ENCODE measurements around the gene CABCOCO1. TPM values are rescaled to one million over a fixed set of nuclear protein-coding genes. Genes with fewer than 3 reads are reported as not detected.

The CABCOCO1 gene
- polyA plus RNA-seq, 1 experiment: 2.4 TPM

GRCh38 chr10:61778137-61778536, 115.4 kb downstream of the CABCOCO1 start:
- TF ChIP-seq CTCF (IDR thresholded peaks at IDR 0.05; ENCODE audit: insufficient read depth, low read depth, low read length): no peak
- no peaks in the 10 kb centered on the region for H3K36me3 ChIP-seq (ENCODE audit: control insufficient read depth, insufficient read depth, low read length)
- no peak overlapping the region for H3K4me3 ChIP-seq (ENCODE audit: low read depth, low read length)
- no peak for DNase-seq (ENCODE audit: low read depth)
- no peaks in the 10 kb centered on the region for H3K27me3 ChIP-seq (ENCODE audit: control insufficient read depth, insufficient read depth, low read length)
- POLR2A ChIA-PET: no interaction called here
- CTCF ChIA-PET: no interaction called here

GRCh38 chr10:61779276-61779675, 116.5 kb downstream of the CABCOCO1 start:
- CTCF ChIA-PET: interaction anchor here (1.7 kb wide), 1 partner anchor 28 kb away, joined by 4 read pairs; no protein-coding TSS in a partner anchor
- POLR2A ChIA-PET: no interaction called here

GRCh38 chr10:61779950-61780659, 117.4 kb downstream of the CABCOCO1 start:
- DNase-seq (ENCODE audit: low read depth): peak; percentile 64
- H3K27me3 ChIP-seq (ENCODE audit: control insufficient read depth, insufficient read depth, low read length): no peaks in the 10 kb centered on the region
- TF ChIP-seq CTCF (IDR thresholded peaks at IDR 0.05; ENCODE audit: insufficient read depth, low read depth, low read length): no peak
- H3K36me3 ChIP-seq (ENCODE audit: control insufficient read depth, insufficient read depth, low read length): no peaks in the 10 kb centered on the region
- ChIA-PET POLR2A (no interaction called here), CTCF (interaction anchor here (0.6 to 1.7 kb wide), 2 partner anchors 9 to 29 kb away, joined by 3 to 4 read pairs; no protein-coding TSS in a partner anchor)
- no peak overlapping the region for H3K4me3 ChIP-seq (ENCODE audit: low read depth, low read length)

More at GRCh38 chr10:61779276-61779675, 116.5 kb downstream of the CABCOCO1 start:
- DNase-seq (ENCODE audit: low read depth): no peak
- no peak for TF ChIP-seq CTCF (IDR thresholded peaks at IDR 0.05; ENCODE audit: insufficient read depth, low read depth, low read length)
- H3K27me3 ChIP-seq (ENCODE audit: control insufficient read depth, insufficient read depth, low read length): no peaks in the 10 kb centered on the region
- no peak overlapping the region for H3K4me3 ChIP-seq (ENCODE audit: low read depth, low read length)
- no peaks in the 10 kb centered on the region for H3K36me3 ChIP-seq (ENCODE audit: control insufficient read depth, insufficient read depth, low read length)

GRCh38 chr10:61780732-61781131, 118.0 kb downstream of the CABCOCO1 start:
- CTCF ChIA-PET: interaction anchor here (1.7 kb wide), 1 partner anchor 30 kb away, joined by 4 read pairs; no protein-coding TSS in a partner anchor
- no peak for TF ChIP-seq CTCF (IDR thresholded peaks at IDR 0.05; ENCODE audit: insufficient read depth, low read depth, low read length)
- no peak overlapping the region for H3K4me3 ChIP-seq (ENCODE audit: low read depth, low read length)
- POLR2A ChIA-PET: no interaction called here
- no peak for DNase-seq (ENCODE audit: low read depth)
- H3K27me3 ChIP-seq (ENCODE audit: control insufficient read depth, insufficient read depth, low read length): no peaks in the 10 kb centered on the region
- H3K36me3 ChIP-seq (ENCODE audit: control insufficient read depth, insufficient read depth, low read length): no peaks in the 10 kb centered on the region

GRCh38 chr10:61781969-61782403, 119.3 kb downstream of the CABCOCO1 start:
- Histone ChIP-seq H3K36me3 (ENCODE audit: control insufficient read depth, insufficient read depth, low read length) (no peaks in the 10 kb centered on the region), H3K27me3 (ENCODE audit: control insufficient read depth, insufficient read depth, low read length) (no peaks in the 10 kb centered on the region), H3K4me3 (ENCODE audit: low read depth, low read length) (no peak overlapping the region)
- DNase-seq (ENCODE audit: low read depth): no peak
- ChIA-PET CTCF (no interaction called here), POLR2A (no interaction called here)
- no peak for TF ChIP-seq CTCF (IDR thresholded peaks at IDR 0.05; ENCODE audit: insufficient read depth, low read depth, low read length)
